AML-193 (cell line): ENCODE results near the gene HID1.

Source experiments
- DNase-seq, 2 experiments: peaks; one replicate each; lab custom pipeline; 2025; lab: John Stamatoyannopoulos, UW

Gene HID1

GRCh38 chr17:74950207-74950606, 22.4 kb downstream of the HID1 start:
- DNase-seq, result no peak

- DNase-seq, result no peak
These were observed 23.0 kb downstream of the HID1 start for GRCh38 chr17:74949455-74950115.

- DNase-seq, result no peak
These were observed 25.4 kb downstream of the HID1 start for GRCh38 chr17:74947041-74947754.

GRCh38 chr17:74946641-74947040, 25.9 kb downstream of the HID1 start:
- no peak for DNase-seq

GRCh38 chr17:74945543-74945942, 27.0 kb downstream of the HID1 start:
- DNase-seq, result no peak

GRCh38 chr17:74943808-74944522, 28.6 kb downstream of the HID1 start:
- DNase-seq, result no peak

GRCh38 chr17:74941128-74941725, 31.3 kb downstream of the HID1 start:
- DNase-seq, result no peak

- DNase-seq, result no peak
These were observed 33.0 kb downstream of the HID1 start for GRCh38 chr17:74939534-74939933.

- DNase-seq, result no peak
These were observed 34.2 kb downstream of the HID1 start for GRCh38 chr17:74938194-74938950.

GRCh38 chr17:74937064-74938051, 35.2 kb downstream of the HID1 start:
- DNase-seq, result no peak

- no peak for DNase-seq
These were observed 36.1 kb downstream of the HID1 start for GRCh38 chr17:74936470-74936799.

- DNase-seq, result no peak
These were observed 36.7 kb downstream of the HID1 start, which contains the start of gene OTOP3 for GRCh38 chr17:74935585-74936469. TSS of gene OTOP3 (plus strand) at chr17:74935898. CDS start at chr17:74935922, 24 bp downstream.

GRCh38 chr17:74935048-74935447, 37.5 kb downstream of the HID1 start:
- no peak for DNase-seq

- no peak for DNase-seq
These were observed 42.0 kb downstream of the HID1 start for GRCh38 chr17:74930535-74931036.

GRCh38 chr17:74928786-74929185, 43.8 kb downstream of the HID1 start:
- DNase-seq, result no peak

GRCh38 chr17:74925242-74925641, 47.3 kb downstream of the HID1 start:
- no peak for DNase-seq

- peak in 1 of 2 experiments; percentile 5 for DNase-seq
These were observed 48.2 kb downstream of the HID1 start, which contains the start of gene OTOP2 for GRCh38 chr17:74924250-74924948. TSS of gene OTOP2 (plus strand) at chr17:74924273. CDS start at chr17:74924633, 360 bp downstream.

- DNase-seq, result no peak
These were observed 48.9 kb downstream of the HID1 start for GRCh38 chr17:74923538-74924249.
